HG02759 (cell line): ENCODE data around the gene TBCK.
"Not testable (repeated sequence)": the region's sequence is repeated elsewhere in the genome, so short reads cannot be mapped to it uniquely, and the experiment has no call there.

Experiments
- ATAC-seq: cut with Tn5 transposase; IDR thresholded peaks from one replicate; pipeline ENCODE4 v1.9.1; 2021; ENCODE audit warnings: mild to moderate bottlenecking, moderate library complexity; ENCODE audit not compliant: unreplicated experiment

The TBCK gene

DNA sequence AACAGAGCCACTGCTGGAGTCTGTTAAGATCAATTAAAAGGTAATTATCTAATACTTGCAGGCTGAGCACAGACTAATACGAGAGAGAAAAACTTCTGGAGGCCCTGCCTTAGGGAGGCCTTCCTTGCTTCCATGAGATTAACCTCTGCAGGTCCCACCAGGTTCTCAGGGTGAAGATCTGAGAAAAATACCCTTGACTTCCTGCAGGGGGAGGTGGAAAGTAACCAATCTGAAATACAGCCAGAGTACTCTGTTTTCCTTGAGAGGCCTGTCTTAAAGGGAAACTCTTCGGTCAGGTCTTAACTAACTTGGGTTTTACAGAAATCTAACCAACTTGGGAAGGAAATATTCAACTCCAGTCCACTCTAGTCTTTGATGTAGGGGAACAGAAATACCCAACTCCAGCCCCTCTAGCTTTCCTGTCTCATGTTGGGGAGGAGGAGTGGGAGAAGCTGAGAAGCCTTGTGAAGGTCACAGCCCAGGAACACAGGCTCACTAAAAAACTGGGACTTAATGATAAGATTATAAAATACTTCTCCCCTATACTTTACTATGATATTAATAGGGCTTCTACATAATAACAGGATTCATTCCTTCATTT lies 77.1 kb downstream of the TBCK start:
- ATAC-seq = peak; percentile 98

DNA sequence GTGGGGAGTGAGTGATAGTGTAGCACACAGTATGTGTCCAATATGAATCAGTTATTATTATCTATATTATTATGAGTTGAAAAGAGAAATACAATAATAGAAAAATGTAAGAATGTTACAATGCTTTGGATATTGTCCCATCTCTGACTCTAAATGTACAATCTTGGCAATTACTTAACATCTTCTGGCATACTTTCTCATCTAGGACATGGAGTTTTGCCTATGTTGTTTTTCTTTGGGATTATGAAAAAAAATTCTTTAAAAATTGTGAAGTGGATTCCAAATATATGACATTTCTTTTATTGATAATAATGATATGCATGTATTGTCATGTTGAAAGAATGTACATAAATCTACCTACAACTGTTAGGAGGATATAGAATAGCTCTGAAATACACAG lies 84.1 kb downstream of the TBCK start:
- ATAC-seq = no peak

DNA sequence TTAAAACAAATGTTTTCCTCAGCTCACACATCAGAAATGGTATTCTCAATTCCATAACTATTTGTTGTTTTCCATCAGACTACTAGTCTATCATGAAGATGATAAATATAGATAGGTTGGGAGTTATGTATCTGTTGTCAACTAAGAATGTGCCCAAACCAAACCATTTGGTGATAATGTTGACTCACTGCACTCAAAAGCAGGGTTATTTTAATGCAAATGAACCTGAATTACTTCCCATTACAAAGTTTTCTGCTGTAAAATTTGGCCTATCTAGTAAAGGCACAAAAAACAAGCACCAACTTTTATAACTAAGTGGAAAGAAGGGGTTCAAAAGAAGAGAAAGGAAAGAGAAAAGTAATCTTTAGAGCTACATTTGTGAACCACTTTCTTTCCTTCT lies 93.5 kb downstream of the TBCK start:
- no peak for ATAC-seq

DNA sequence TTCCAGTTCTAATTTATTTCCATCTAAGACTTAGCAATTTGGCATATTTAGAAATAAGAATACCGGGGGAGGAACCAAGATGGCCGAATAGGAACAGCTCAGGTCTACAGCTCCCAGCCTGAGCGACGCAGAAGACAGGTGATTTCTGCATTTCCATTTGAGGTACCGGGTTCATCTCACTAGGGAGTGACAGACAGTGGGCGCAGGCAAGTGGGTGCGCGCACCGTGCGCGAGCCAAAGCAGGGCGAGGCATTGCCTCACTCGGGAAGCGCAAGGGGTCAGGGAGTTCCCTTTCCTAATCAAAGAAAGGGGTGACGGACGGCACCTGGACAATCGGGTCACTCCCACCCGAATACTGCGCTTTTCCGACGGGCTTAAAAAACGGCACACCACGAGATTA lies 102.7 kb downstream of the TBCK start:
- ATAC-seq = not testable (repeated sequence)

DNA sequence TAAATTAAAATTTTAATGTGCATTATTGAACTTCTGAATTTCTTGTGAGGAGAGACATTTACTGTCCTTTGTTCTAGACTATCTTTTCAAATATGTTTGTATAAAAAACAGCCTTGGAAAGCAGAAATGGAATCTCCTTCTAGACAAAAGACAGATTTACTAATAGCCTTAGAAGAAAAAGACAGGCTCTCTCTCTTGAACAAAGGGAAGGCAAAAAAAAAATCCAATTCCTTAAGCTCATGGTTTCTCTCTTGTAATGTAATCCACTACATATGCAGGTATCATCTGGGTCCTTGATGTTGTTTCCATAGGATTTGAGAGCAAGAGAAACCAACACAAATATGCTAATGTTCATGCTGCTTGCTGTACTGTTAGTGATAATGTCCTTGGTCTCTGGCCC lies 106.0 kb downstream of the TBCK start:
- no peak for ATAC-seq

DNA sequence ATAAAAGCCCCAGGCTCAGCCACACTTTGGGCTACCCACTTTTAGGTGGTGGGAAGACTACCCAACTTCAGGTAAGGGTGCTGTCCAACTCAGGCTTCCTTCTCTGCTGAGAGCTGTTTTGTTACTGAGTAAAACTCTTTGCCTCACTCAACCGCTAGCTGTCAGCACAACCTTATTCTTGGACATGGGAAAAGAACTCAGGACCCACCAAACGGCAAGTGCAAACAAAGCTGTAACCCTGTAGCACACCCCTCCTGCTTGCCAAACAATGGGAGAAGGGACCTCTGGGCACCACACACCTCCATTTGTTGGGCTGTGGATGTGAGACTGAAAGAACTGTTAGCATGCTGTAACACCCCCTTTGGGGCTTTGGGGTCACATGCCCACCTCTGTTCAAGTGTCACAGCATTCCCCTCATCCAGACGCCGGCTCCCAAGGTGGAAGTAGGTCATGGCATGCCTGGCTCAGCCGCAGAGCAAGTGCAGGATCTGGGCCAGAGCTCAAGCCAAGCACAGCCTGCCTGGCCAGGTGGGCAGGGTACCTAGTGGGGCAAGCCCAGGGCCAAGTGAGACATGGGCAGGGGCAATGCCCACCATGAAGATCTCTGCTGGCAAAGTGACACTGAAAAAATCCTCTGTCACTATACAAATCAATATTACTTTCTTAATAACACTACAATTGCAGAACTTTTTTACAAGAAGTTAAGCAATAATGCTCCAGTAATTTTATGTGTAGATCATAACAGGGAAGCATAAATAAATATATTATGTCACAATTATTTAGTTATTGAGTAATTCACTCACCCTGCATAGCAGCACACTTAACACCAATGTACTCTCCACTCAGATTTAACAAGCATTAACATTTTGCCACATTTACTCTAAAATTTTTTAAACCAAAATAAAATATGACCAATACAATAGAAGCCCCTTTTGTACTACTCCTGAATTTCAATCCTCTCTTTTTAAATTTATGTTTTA lies 107.2 kb downstream of the TBCK start:
- no peak for ATAC-seq

DNA sequence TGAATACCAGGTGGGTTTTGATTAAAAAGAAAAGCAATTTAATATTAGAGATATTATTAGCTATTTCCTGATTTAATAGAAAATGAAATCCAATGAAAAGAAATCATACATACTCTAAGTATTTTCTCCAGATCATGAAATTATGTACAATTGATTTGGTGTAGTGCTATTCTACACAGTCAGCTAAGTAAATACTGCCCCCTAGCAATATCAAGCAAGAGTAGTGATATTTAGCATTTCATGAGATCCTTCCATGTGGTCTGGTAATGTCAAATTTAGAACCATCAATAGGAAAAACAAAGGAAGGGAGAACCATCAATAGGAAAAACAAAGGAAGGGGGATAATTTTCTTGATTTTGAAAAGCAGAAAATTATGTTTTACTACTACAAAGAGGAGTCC lies 114.6 kb downstream of the TBCK start:
- ATAC-seq = no peak

DNA sequence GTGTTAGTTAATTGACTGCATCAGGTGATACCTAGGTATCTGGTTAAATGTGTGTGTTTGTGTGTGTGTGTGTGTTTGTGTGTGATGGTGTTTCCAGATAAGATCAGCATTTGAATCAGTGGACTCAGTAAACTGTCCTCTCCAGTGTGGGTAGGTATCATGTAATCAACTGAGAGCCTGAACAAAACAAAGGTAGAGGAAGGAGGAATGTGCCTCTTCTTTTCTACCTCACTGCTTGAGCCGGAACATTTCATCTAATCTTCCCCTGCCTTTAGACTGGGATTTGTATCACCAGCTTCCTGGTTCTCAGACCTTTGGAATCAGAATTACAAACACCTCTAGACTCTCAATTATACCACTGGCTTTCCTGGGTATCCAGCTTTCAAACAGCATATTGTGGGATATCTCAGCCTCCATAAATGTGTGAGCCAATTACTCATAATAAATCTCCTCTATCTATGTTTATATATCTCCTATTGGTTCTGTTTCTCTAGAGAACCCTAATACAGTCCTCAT lies 120.5 kb downstream of the TBCK start:
- ATAC-seq = no peak

DNA sequence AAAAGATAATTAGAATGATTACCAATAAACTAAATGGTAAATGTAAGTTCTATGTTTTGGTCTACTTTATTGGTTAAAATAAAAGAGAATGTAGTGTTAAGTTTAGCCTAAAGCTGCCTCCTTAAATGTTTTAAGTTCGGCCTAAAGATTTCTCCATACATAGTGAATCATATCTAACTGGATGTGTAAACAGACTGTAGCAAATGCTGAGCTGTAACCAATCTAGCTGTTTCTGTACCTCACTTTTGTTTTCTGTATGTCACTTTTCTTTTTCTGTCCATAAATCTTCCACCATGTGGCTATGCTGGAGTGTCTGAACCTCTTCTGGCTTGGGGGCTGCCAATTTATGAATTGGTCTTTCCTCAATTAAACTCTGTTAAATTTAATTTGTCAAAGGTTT lies 121.2 kb downstream of the TBCK start:
- no peak for ATAC-seq

DNA sequence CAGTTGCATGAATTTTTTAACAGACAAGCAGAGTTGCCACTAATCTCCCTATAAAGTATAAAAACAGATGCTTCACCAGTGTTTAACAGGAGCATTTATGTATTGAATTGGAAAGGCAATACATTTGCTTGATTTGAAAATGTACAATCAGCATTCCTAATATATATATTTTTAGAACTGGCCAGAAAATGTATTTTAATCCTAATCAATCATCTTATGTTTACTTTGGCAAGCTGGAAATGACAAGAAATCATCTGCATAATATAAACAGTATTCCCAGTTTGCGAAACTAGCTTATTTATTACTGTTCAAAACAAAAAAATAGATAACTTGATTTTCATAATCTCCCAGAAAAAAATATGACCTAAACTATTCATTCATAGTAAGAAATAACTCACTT lies 123.9 kb downstream of the TBCK start:
- ATAC-seq = no peak

DNA sequence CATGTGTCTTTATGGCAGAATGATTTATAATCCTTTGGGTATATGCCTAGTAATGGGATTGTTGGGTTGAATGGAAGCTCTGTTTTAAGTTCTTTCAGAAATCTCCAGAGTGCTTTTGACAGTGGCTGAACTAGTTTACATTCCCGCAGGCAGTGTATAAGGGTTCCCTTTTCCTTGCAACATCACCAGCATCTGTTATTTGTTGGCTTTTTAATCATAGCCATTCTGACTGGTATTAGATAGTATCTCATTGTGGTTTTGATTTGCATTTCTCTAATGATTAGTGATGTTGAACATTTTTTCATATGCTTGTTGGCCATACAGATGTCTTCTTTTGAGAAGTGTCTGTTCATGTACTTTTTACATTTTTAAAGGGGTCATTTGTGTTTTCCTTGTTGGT lies 129.8 kb downstream of the TBCK start:
- no peak for ATAC-seq

DNA sequence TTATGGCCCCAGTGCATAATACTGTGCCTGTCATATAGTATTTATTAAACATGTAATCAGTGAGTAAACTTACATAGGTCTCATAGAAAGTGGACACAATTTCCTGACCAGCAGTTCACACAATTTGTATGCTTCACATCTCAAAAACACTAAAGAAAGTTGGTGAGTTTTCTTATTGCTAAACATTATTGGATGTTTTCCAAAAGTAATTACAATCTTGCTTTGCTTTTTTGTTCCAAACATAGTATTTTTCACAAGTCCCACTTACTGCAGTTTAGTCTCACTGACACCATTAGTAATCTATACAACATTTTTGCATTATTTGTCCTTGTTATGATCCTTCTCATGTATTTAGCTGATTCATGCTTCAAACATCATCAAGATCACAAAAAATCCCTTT lies 132.5 kb downstream of the TBCK start:
- ATAC-seq = no peak

DNA sequence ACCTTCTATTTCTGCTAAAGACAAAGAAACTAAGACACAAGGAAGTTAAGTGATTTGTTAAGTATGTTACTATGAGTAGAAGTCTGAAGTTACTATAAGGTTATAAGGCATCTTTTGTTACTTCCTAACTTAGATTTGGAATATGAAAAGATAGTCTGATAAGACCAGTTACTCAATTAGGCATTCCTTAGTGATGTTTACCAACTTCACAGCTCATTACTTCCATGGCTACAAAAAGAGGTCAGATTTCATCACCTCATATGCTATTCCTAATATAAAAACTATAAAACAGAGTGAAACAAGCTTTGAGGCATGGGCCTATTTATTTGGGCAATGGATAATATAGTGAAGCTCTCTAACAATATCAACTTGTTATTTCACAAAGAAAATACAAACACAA lies 143.1 kb downstream of the TBCK start:
- ATAC-seq = no peak

DNA sequence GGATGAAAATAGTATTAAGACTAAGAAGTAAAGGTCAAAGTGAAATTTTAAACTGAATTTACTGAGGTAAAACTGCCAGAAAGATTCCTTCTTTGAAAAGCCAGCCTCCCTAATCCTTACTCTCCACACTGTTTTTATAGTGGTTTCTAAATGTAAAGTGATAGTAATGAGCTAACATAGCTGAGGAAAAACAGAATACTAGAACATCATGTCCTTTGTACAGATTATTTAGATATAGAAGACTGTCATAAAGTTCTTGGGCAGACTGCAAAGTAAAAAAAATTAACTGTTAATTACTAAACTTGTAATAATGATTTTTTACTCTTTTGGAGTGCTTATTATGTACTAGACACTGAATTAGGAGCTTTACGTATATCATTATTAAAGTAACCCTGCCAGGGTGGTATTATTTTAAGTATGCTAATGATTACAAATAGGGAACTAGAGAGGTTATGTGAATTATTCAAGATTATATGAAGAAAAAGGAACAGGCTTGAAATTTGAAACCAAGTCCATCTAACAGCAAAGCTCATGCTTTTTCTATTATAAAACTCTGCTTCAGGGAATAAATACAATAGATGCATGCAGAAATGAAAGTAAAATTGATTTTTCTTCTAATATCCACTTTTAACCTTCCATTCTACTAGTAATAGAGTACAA lies 150.5 kb downstream of the TBCK start:
- ATAC-seq = no peak

DNA sequence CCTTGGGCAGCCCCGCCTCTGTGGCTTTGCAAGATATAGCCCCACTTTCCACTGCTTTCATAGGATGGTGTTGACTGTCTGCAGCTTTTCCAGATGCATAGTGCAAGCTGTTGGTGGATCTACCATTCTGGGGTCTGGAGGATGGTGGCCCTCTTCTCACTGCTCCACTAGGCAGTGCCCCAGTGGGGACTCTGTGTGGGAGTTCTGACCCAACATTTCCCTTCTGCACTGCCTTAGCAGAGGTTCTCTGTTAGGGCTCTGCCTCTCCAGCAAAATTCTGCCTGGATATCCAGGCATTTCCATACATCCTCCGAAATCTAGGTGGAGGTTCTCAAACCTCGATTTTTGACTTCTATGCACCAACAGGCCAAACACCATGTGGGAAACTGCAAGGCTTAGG lies 153.7 kb downstream of the TBCK start:
- ATAC-seq = no peak

DNA sequence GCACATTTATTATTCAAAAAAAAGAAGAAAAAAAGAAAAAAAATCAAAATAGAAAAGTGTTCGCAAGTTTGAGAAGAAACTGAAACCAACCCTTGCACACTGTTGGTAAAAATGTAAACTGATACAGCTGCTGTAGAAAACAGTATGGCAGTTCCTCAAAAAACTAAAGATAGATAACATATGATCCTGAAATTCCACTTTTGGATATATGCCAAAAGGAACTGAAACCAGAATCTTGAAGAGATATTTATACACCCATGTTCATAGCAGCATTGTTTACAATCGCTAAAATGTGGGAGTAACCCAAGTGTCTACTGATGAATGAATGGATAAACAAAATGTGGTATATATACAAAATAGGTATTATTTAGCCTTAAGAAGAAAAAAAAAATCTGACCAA lies 155.4 kb downstream of the TBCK start:
- no peak for ATAC-seq

DNA sequence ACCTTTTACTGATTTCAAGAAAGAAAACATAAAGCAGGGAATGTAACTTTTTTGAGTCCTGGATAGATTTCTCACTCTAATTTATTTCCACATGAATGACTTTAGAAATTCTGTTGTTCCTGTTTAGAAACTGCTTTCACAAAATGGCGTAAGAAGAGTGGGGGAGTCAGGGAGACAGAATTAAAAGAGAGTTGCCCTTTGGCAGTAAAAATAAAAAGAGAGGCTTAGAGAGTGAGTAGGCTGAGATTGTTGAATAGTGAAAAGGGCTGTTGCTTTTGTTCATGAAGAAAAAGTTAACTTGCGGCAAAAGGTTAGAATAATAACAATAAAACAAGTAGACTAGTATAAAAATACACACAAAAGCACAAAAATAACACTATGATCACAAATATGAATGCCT lies 166.1 kb downstream of the TBCK start:
- no peak for ATAC-seq

DNA sequence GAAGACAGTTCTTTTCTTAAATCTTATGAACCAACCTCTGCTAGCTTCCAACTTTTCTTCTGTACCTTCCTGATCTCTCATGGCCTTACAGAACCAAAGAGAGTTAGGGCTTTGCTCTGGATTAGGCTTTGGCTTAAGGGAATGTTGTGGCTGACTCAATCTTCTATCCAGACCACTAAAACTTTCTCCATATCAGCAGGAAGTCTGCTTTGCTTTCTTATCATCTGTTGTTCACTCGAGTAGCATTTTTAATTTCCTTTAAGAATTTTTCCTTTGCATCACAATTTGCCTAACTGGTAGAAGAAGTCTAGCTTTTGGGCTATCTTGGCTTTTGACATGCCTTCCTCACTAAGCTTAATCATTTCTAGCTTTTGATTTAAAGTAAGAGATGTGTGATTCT lies 167.0 kb downstream of the TBCK start:
- no peak for ATAC-seq

DNA sequence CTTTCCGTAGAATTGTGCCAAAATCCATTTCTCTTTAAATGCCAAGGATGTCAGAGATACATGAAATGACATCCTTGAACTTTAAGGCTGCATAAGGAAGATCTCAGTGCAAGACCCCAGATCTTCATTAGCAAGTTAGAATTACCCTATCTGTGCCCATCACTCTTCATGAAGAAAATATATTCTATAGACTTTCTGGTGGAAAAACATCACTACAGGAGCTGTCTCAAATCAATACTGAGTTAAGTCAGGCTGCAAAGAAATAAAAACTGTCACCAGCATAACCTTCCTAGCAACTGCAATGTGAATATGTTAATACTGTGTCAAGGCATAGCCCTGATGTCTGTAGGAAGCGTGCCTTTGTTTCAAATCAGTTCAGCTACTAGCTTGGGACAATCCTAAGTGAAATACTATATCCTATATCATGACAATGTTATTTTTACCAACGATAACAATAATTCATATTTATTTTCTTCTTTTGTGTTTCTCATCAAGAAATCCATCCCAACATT lies 173.3 kb downstream of the TBCK start:
- no peak for ATAC-seq

DNA sequence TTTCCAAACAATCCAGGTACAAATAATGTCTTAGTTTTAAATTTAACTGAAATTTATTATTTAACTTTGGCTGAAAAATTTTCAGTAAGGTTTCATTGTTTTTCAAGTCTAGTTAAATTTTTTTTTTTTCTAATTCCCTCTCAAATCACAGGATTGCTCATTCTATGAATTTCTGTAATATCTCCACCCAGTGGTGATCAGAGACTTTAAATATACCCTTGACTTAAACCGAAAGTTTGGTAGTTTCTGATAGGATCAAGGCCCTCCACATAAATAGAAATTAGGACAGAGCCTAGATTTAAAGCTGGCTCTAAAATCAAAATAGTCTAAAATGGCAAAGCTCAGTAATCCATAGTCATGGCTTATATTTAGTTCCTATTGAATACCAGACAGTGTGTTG lies 175.4 kb downstream of the TBCK start:
- ATAC-seq = no peak

DNA sequence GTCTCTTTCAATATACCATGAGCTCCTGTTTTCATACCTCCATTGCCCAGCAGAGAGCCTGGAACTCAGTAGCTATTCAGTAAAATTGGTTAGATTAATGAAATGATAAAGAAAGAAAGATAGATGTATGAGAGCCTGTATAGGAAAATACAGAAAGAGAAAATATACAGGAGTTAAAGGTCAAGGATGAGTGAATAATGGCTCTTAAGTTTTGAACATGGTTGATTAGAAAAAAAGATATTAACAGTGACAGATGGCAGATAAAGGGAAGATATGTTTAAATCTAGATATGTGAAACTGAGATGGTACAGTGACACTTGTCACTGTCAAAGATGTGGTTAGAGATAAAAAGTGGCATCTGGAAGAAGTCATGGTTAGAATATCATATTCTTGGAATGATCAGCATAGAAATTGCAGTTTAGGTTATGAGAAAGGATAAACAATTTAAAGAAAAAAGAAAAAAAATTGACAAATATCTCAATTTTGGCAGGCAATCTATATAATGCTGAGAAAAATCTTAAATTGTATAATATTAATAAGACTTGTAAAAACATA lies 179.2 kb downstream of the TBCK start:
- no peak for ATAC-seq
